OCI-LY7 (cell line): Measurements from ENCODE around the gene GRID1. TPM values are rescaled to one million over a fixed set of nuclear protein-coding genes. Genes with fewer than 3 reads are reported as not detected.
"Not testable (repeated sequence)": the region's sequence is repeated elsewhere in the genome, so short reads cannot be mapped to it uniquely, and the experiment has no call there.

Experiments used
- BruUV-seq: library from RNA; stranded (reverse); fragments of 400-500 nt; replicated peaks from 2 replicates; lab custom pipeline; 2021; lab: Mats Ljungman, UMichigan
- CTCF ChIA-PET: fragments of 300-600 bp; sonication (Branson Sonifier 250); formaldehyde crosslinking; loops from one replicate; lab custom pipeline; 2022; ENCODE audit warnings: antibody characterized with exemption; ENCODE audit not compliant: unreplicated experiment; lab: Charles Lee
- POLR2A ChIA-PET: fragments of 300-600 bp; sonication (Branson Sonifier 250); formaldehyde crosslinking; loops from one replicate; lab custom pipeline; 2022; ENCODE audit warnings: antibody characterized with exemption; lab: Charles Lee
- DNase-seq: peaks from one replicate; pipeline ENCODE4 v3.0.0-alpha.2; 2015; ENCODE audit warnings: low spot score
- H2AFZ ChIP-seq: fragments of 200-600 bp; sonication (generic), shearing (Covaris generic); 2 replicates; pipeline ENCODE4 v1.6.1; 2014; ENCODE audit warnings: mild to moderate bottlenecking, antibody characterized with exemption, low read length, moderate library complexity
- H3K27ac ChIP-seq: fragments of 200-600 bp; sonication (generic); 2 replicates; pipeline ENCODE4 v1.5.1; 2014; ENCODE audit warnings: mixed run types, low read depth, mild to moderate bottlenecking, moderate library complexity, low read length, inconsistent platforms; ENCODE audit not compliant: poor library complexity, severe bottlenecking
- H3K36me3 ChIP-seq: fragments of 200-600 bp; sonication (generic); 2 replicates; pipeline ENCODE4 v1.6.1; 2014; ENCODE audit warnings: mild to moderate bottlenecking, antibody characterized with exemption, low read length, moderate library complexity, mixed read lengths; ENCODE audit not compliant: insufficient read depth
- H3K4me1 ChIP-seq: fragments of 200-600 bp; sonication (generic); 2 replicates; pipeline ENCODE4 v1.5.1; 2014; ENCODE audit warnings: mild to moderate bottlenecking, low read length; ENCODE audit not compliant: insufficient read depth, poor library complexity, severe bottlenecking
- H3K4me2 ChIP-seq: fragments of 200-600 bp; sonication (generic); 2 replicates; pipeline ENCODE4 v1.6.1; 2014; ENCODE audit warnings: mild to moderate bottlenecking, low read length
- H3K4me3 ChIP-seq: fragments of 200-600 bp; sonication (generic); 2 replicates; pipeline ENCODE4 v1.5.1; 2014; ENCODE audit warnings: mild to moderate bottlenecking, low read depth, low read length; ENCODE audit not compliant: poor library complexity, severe bottlenecking
- H3K79me2 ChIP-seq: fragments of 200-600 bp; sonication (generic); 2 replicates; pipeline ENCODE4 v1.6.1; 2016; ENCODE audit warnings: low read depth, mild to moderate bottlenecking, low read length, moderate library complexity, mixed read lengths; ENCODE audit not compliant: insufficient read depth
- H3K9me2 ChIP-seq: fragments of 200-600 bp; sonication (generic); 2 replicates; pipeline ENCODE4 v1.6.1; 2016; ENCODE audit warnings: mild to moderate bottlenecking, low read length, mixed read lengths; ENCODE audit not compliant: insufficient read depth
- H3K9me3 ChIP-seq: fragments of 200-600 bp; sonication (generic); 2 replicates; pipeline ENCODE4 v1.6.1; 2014; ENCODE audit warnings: mild to moderate bottlenecking, mixed run types, low read length, mixed read lengths
- H4K20me1 ChIP-seq: fragments of 200-600 bp; sonication (generic); 2 replicates; pipeline ENCODE4 v1.6.1; 2014; ENCODE audit warnings: mild to moderate bottlenecking, antibody characterized with exemption, low read length, moderate library complexity, mixed read lengths; ENCODE audit not compliant: insufficient read depth
- EZH2phosphoT487 ChIP-seq: fragments of 200-600 bp; sonication (generic); IDR thresholded peaks from 2 replicates; pipeline ENCODE4 v1.6.1; 2018; ENCODE audit warnings: low read depth, borderline replicate concordance, mild to moderate bottlenecking, mixed run types, antibody characterized with exemption, low read length, moderate library complexity, mixed read lengths
- intact Hi-C: fragments of 100-400 bp; cut with micrococcal nuclease; formaldehyde crosslinking; loops from one replicate; pipeline ENCODE4 v1.10.0; 2022; ENCODE audit not compliant: unreplicated experiment
- total RNA-seq, 2 experiments: library from RNA; depleted of rRNA in 1 of 2; stranded (reverse); fragments of >200 nt in 1 of 2; shearing (Covaris generic) in 1 of 2; gene quantifications; 2 replicates each; pipeline ENCODE4 v1.2.3, GENCODE V29; 2014 to 2022
- TF ChIP-seq, protein P1 (sequence below): fragments of 200-600 bp; sonication (generic); conservative IDR thresholded peaks from 2 replicates; pipeline ENCODE4 v1.5.1; 2014; ENCODE audit warnings: mild to moderate bottlenecking, antibody characterized with exemption, low read length, moderate library complexity, mixed read lengths

GRID1 gene
- total RNA-seq, 2 experiments from 2014 or later: 1.6 to 3.7 TPM

- no peak overlapping the region for H3K27ac ChIP-seq
- no peaks in the 10 kb centered on the region for H4K20me1 ChIP-seq
- ChIA-PET CTCF (no interaction called here), POLR2A (interaction anchor here (1.0 kb wide), 1 partner anchor 12 kb away, joined by 3 read pairs; no protein-coding TSS in a partner anchor)
- no peak overlapping the region for H2AFZ ChIP-seq
- no peaks in the 10 kb centered on the region for H3K4me1 ChIP-seq
- no peaks in the 10 kb centered on the region for H3K79me2 ChIP-seq
- DNase-seq: no peak
- H3K4me3 ChIP-seq: no peak overlapping the region
- TF ChIP-seq EZH2phosphoT487: no peak
- TF ChIP-seq, protein P1, sequence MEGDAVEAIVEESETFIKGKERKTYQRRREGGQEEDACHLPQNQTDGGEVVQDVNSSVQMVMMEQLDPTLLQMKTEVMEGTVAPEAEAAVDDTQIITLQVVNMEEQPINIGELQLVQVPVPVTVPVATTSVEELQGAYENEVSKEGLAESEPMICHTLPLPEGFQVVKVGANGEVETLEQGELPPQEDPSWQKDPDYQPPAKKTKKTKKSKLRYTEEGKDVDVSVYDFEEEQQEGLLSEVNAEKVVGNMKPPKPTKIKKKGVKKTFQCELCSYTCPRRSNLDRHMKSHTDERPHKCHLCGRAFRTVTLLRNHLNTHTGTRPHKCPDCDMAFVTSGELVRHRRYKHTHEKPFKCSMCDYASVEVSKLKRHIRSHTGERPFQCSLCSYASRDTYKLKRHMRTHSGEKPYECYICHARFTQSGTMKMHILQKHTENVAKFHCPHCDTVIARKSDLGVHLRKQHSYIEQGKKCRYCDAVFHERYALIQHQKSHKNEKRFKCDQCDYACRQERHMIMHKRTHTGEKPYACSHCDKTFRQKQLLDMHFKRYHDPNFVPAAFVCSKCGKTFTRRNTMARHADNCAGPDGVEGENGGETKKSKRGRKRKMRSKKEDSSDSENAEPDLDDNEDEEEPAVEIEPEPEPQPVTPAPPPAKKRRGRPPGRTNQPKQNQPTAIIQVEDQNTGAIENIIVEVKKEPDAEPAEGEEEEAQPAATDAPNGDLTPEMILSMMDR: no peak
- no peaks in the 10 kb centered on the region for H3K9me2 ChIP-seq
- no TSS peak for BruUV-seq
- no peaks in the 10 kb centered on the region for H3K36me3 ChIP-seq
- intact Hi-C loops: no loop called here
- no peak overlapping the region for H3K4me2 ChIP-seq
- no peaks in the 10 kb centered on the region for H3K9me3 ChIP-seq
Observed at GRCh38 chr10:86244297-86245014, 122.1 kb downstream of the GRID1 start.

- H3K79me2 ChIP-seq: no peaks in the 10 kb centered on the region
- TF ChIP-seq, protein P1: no peak
- TF ChIP-seq EZH2phosphoT487: no peak
- no peak overlapping the region for H2AFZ ChIP-seq
- no peak for DNase-seq
- CTCF ChIA-PET: interaction anchor here (0.6 kb wide), 1 partner anchor 317 kb away, joined by 4 read pairs; no protein-coding TSS in a partner anchor
- no peaks in the 10 kb centered on the region for H3K9me2 ChIP-seq
- BruUV-seq: no TSS peak
- POLR2A ChIA-PET: interaction anchor here (1.0 kb wide), 1 partner anchor 13 kb away, joined by 3 read pairs; no protein-coding TSS in a partner anchor
- intact Hi-C loops: no loop called here
- no peak overlapping the region for H3K4me3 ChIP-seq
- H3K4me1 ChIP-seq: no peaks in the 10 kb centered on the region
- no peaks in the 10 kb centered on the region for H4K20me1 ChIP-seq
- H3K9me3 ChIP-seq: no peaks in the 10 kb centered on the region
- H3K27ac ChIP-seq: no peak overlapping the region
- no peaks in the 10 kb centered on the region for H3K36me3 ChIP-seq
- H3K4me2 ChIP-seq: no peak overlapping the region
Observed at GRCh38 chr10:86243651-86244155, 122.9 kb downstream of the GRID1 start.

DNA sequence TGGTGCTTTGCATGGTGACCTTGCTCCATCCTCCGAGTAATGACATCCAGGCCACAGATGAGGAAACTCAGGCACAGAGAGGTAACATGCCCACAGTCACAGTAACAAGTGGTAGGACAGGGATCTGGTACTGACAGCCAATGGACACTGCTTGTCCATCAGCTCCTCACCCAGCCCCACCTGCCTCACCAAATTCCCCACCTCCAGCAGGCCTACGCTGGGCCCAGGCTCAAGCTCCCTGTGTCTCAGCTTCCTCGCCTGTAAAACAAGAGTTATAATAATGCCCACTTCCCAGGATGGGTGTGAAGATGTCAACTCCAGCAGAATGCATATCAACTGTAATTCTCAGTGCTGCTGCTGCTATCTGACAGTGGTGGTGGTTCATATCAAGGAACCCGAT, 123.8 kb downstream of the GRID1 start:
- H3K4me3 ChIP-seq: no peak overlapping the region
- ChIA-PET POLR2A (no interaction called here), CTCF (no interaction called here)
- no peak overlapping the region for H2AFZ ChIP-seq
- intact Hi-C loops: no loop called here
- no peaks in the 10 kb centered on the region for H3K9me2 ChIP-seq
- no peak for DNase-seq
- H3K36me3 ChIP-seq: no peaks in the 10 kb centered on the region
- H3K79me2 ChIP-seq: no peaks in the 10 kb centered on the region
- no TSS peak for BruUV-seq
- no peaks in the 10 kb centered on the region for H4K20me1 ChIP-seq
- no peak for TF ChIP-seq EZH2phosphoT487
- TF ChIP-seq, protein P1: no peak
- H3K27ac ChIP-seq: no peak overlapping the region
- no peaks in the 10 kb centered on the region for H3K9me3 ChIP-seq
- no peaks in the 10 kb centered on the region for H3K4me1 ChIP-seq
- no peak overlapping the region for H3K4me2 ChIP-seq

- H3K79me2 ChIP-seq, H4K20me1 ChIP-seq, intact Hi-C loops, POLR2A ChIA-PET, H3K9me2 ChIP-seq, H3K27ac ChIP-seq, H3K4me3 ChIP-seq, H2AFZ ChIP-seq, H3K4me1 ChIP-seq, H3K4me2 ChIP-seq, DNase-seq, CTCF ChIA-PET, H3K36me3 ChIP-seq, BruUV-seq, H3K9me3 ChIP-seq: not testable (repeated sequence)
Observed at GRCh38 chr10:86238089-86238488, 128.5 kb downstream of the GRID1 start.
